Skin epidermis (tissue), 12 donors: Measurements from ENCODE around the gene TENT5C.

Experiments used
- H3K27ac ChIP-seq, 21 experiments: fragments of 200-600 bp; sonication (generic) in 11 of 21; one replicate each; pipeline ENCODE4 v1.5.0; 2020; ENCODE audit warnings: mild to moderate bottlenecking in 3 of 21, inconsistent platforms in 2 of 21, moderate library complexity in 2 of 21
- H3K4me3 ChIP-seq, 7 experiments: fragments of 200-600 bp; sonication (generic) in 2 of 7; one replicate each; pipeline ENCODE4 v1.5.0; 2020; ENCODE audit warnings: inconsistent platforms in 2 of 7, mild to moderate bottlenecking in 2 of 7, moderate library complexity in 1 of 7

Gene TENT5C

GRCh38 chr1:117662667-117663066, 56.8 kb downstream of the TENT5C start:
- no peak overlapping the region for H3K4me3 ChIP-seq
- peak overlapping the region in 6 of 21 experiments; percentile 16 to 69 (median 30) for H3K27ac ChIP-seq

GRCh38 chr1:117663156-117663902, 57.5 kb downstream of the TENT5C start:
- Histone ChIP-seq H3K27ac (peak overlapping the region in 9 of 21 experiments; percentile 16 to 69 (median 49)), H3K4me3 (no peak overlapping the region)

- Histone ChIP-seq H3K27ac (peak overlapping the region in 6 of 21 experiments; percentile 27 to 67 (median 52)), H3K4me3 (no peak overlapping the region)
Observed at GRCh38 chr1:117664314-117664713, 58.5 kb downstream of the TENT5C start.

GRCh38 chr1:117665556-117666270, 59.9 kb downstream of the TENT5C start:
- H3K4me3 ChIP-seq = no peak overlapping the region
- H3K27ac ChIP-seq = peak overlapping the region in 5 of 21 experiments; percentile 3 to 58 (median 46)

GRCh38 chr1:117669572-117669971, 63.7 kb downstream of the TENT5C start:
- H3K27ac ChIP-seq = no peak overlapping the region
- no peak overlapping the region for H3K4me3 ChIP-seq

GRCh38 chr1:117670976-117671780, 65.3 kb downstream of the TENT5C start:
- Histone ChIP-seq H3K4me3 (no peak overlapping the region), H3K27ac (no peak overlapping the region)

- H3K27ac ChIP-seq = no peak overlapping the region
- no peak overlapping the region for H3K4me3 ChIP-seq
Observed at GRCh38 chr1:117671781-117672501, 66.1 kb downstream of the TENT5C start.

GRCh38 chr1:117672756-117673155, 66.9 kb downstream of the TENT5C start:
- Histone ChIP-seq H3K4me3 (no peak overlapping the region), H3K27ac (no peak overlapping the region)

- H3K27ac ChIP-seq = peak overlapping the region in 2 of 21 experiments; percentile 7 to 15
Observed at GRCh38 chr1:117673405-117673804, 67.6 kb downstream of the TENT5C start.

GRCh38 chr1:117674521-117675400, 68.9 kb downstream of the TENT5C start:
- no peak overlapping the region for H3K4me3 ChIP-seq
- peak overlapping the region in 1 of 21 experiments; percentile 7 for H3K27ac ChIP-seq

More at GRCh38 chr1:117673405-117673804, 67.6 kb downstream of the TENT5C start:
- H3K4me3 ChIP-seq = no peak overlapping the region

GRCh38 chr1:117675907-117676430, 70.1 kb downstream of the TENT5C start:
- Histone ChIP-seq H3K27ac (no peak overlapping the region), H3K4me3 (no peak overlapping the region)

GRCh38 chr1:117676615-117677130, 70.8 kb downstream of the TENT5C start:
- no peak overlapping the region for H3K4me3 ChIP-seq
- H3K27ac ChIP-seq = no peak overlapping the region
